Sciatic nerve (tissue), 2 donors: Measurements from ENCODE around the gene ZNF283. TPM values are rescaled to one million over a fixed set of nuclear protein-coding genes. Genes with fewer than 3 reads are reported as not detected.
"Not testable (repeated sequence)": the region's sequence is repeated elsewhere in the genome, so short reads cannot be mapped to it uniquely, and the experiment has no call there.

ENCODE experiments used
- ATAC-seq: fragments of 200-7000 bp; cut with Tn5 transposase; one replicate; pipeline ENCODE4 v1.9.1; 2020; ENCODE audit warnings: mild to moderate bottlenecking, moderate library complexity
- DNase-seq: peaks from one replicate; pipeline ENCODE4 v3.0.0-alpha.2; 2020; ENCODE audit warnings: low spot score
- intact Hi-C: fragments of 100-400 bp; cut with DNase I; formaldehyde crosslinking; loops from one replicate; pipeline ENCODE4 v1.14.2; 2022
- total RNA-seq: library from RNA; stranded (reverse); fragmentation: NEBNext Ultra II Directional; extraction: Animal tissue kit (Norgen Biotek cat#: 25700); gene quantifications from one replicate; pipeline ENCODE4 v1.2.1, GENCODE V29; 2021
- donor health status: DM: no; HTN: no; CAD: no.
- donor health status: DM: no; HTN: no; CAD: no.

The ZNF283 gene
- total RNA-seq, 1 donor from 2014 or later: 17.4 TPM

GRCh38 chr19:43823856-43824255 is 3.3 kb upstream of the ZNF283 start:
- intact Hi-C loops, ATAC-seq, DNase-seq: not testable (repeated sequence)

GRCh38 chr19:43824572-43824971 is 2.5 kb upstream of the ZNF283 start:
- DNase-seq, intact Hi-C loops: not testable (repeated sequence)

DNA sequence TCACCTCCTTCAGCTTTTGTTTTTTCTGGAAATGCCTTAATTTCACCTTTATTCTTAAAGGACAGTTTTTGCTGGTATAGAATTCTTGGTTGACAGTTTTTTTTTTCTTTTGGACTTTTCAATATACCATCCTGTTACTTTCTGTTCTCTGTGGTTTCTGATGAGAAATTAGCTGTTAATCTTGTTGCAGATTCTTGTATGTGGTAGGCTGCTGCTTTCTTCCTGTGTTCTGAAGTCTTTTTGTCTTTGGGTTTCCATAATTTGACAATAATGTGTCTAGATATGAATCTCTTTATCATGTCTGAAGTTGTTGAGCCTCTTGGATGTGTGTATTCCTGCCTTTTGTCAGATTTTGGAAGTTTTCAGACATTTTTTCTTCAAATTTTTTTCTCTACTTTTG is 12.0 kb downstream of the ZNF283 start:
- DNase-seq: no peak
- intact Hi-C loops: no loop called here
- ATAC-seq: no peak

More at GRCh38 chr19:43824572-43824971, 2.5 kb upstream of the ZNF283 start:
- not testable (repeated sequence) for ATAC-seq

DNA sequence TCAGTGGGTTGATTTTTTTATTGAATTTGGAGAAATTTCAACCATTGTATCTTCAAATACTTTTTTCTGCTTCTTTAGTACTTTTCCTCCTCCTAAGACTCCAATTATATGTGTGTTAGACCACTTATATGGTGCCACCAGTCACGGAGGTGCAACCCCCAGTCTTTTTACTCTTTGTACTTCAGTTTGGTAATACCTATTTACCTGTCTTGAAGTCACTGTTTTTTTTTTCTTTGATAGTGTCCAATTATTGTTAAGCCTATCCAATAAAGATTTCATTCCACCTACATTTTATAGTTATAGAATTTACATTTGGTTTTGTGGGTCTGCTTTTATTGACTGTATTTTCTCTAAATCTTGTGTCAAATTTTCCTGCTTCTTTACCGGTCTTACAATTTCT is 14.9 kb downstream of the ZNF283 start:
- no peak for DNase-seq
- intact Hi-C loops: no loop called here
- ATAC-seq: no peak

DNA sequence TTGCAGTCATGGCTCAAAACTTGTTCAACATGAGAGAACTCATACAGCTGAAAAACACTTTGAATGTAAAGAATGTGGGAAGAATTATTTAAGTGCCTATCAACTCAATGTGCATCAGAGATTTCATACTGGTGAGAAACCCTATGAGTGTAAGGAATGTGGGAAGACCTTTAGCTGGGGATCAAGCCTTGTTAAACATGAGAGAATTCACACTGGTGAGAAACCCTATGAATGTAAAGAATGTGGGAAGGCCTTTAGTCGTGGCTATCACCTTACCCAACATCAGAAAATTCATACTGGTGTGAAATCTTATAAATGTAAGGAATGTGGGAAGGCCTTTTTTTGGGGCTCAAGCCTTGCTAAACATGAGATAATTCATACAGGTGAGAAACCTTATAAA is 20.1 kb downstream of the ZNF283 start:
- intact Hi-C loops: no loop called here
- no peak for DNase-seq
- ATAC-seq: no peak

DNA sequence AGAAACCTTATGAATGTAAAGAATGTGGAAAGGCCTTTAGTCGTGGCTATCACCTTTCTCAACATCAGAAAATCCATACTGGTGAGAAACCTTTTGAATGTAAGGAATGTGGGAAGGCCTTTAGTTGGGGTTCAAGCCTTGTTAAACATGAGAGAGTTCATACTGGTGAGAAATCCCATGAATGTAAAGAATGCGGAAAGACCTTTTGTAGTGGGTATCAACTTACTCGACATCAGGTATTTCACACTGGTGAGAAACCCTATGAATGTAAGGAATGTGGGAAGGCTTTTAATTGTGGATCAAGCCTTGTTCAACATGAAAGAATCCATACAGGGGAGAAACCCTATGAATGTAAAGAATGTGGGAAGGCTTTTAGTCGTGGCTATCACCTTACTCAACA is 20.8 kb downstream of the ZNF283 start:
- DNase-seq: no peak
- intact Hi-C loops: no loop called here
- ATAC-seq: no peak

GRCh38 chr19:43848821-43849220 is 21.7 kb downstream of the ZNF283 start:
- ATAC-seq: no peak
- intact Hi-C loops: no loop called here
- DNase-seq: no peak

- no peak for ATAC-seq
- intact Hi-C loops: no loop called here
- no peak for DNase-seq
Observed at GRCh38 chr19:43858174-43858573, 31.1 kb downstream of the ZNF283 start.

GRCh38 chr19:43866923-43867322 is 39.8 kb downstream of the ZNF283 start:
- DNase-seq, ATAC-seq, intact Hi-C loops: not testable (repeated sequence)

GRCh38 chr19:43872547-43873336 is 45.6 kb downstream of the ZNF283 start:
- intact Hi-C loops: no loop called here
- no peak for ATAC-seq

GRCh38 chr19:43880483-43880882 is 53.4 kb downstream of the ZNF283 start:
- DNase-seq (no peak), ATAC-seq (no peak)
- intact Hi-C loops: no loop called here

More at GRCh38 chr19:43872547-43873336, 45.6 kb downstream of the ZNF283 start:
- no peak for DNase-seq

DNA sequence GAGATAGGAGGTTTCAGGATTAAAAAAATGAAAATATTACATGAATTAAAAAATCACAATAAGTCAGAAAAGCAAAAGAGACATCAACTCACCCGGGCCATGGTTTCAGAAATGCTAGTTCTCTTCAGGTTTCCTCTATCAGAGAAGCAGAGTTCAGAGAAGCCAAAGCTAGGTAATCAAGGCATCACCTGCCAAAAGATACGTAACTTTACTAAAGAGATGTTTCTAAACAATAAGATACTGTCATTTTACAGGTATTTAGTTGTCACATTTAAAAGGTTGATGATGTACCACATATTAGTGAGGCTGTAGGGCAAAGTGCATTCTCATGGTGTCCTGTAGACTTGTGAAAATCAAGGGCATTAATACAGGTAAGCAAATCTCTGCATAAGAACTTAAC is 56.7 kb downstream of the ZNF283 start, which contains the start of gene ZNF404:
Gene ZNF404, minus strand, starts transcription at position 101 of the 400 bp plus-strand sequence.
- no peak for ATAC-seq
- DNase-seq: no peak
- intact Hi-C loops: no loop called here

DNA sequence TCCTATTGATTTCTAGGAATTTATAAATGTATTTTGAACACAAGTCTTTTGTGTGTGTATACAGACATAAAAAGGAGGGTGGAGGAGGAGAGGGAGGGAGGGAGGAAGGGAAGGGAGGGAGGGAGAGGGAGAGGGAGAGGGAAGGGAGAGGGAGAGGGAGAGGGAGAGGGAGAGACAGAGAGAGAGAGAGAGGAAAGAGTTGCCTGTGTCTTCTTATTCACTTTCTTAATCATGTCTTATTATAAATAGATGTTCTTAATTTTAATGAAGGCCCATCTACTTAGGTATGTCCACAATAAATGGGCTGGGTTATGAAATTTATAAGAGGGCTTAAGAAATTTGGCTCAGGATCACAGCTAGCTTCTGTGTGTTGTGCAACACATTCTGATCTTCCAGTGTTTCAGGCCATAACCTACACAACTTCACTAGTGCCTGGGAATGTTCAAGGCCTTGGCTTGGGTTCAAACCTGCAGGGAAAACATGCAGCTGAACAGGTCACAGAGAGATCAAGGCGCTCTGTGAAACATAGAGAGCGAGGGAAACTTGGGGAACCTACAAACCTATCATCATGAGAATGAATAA is 68.7 kb downstream of the ZNF283 start:
- ATAC-seq: no peak
- DNase-seq: no peak
- intact Hi-C loops: no loop called here

Other genes starting within 250 kb of the ZNF283 start
- gene IRGQ, start 231.2 kb upstream of the ZNF283 start, total RNA-seq: 22.2 TPM
- gene ZNF576, start 230.7 kb upstream of the ZNF283 start, total RNA-seq: 14.3 TPM
- 0.58 TPM for gene SRRM5, start 215.2 kb upstream of the ZNF283 start, total RNA-seq
- 39.1 TPM for gene ZNF428, start 207.7 kb upstream of the ZNF283 start, total RNA-seq
- gene CADM4, start 187.5 kb upstream of the ZNF283 start, total RNA-seq: 175 TPM
- gene PLAUR, start 157.2 kb upstream of the ZNF283 start, total RNA-seq: 36.9 TPM
- gene IRGC, start 111.2 kb upstream of the ZNF283 start, total RNA-seq: not detected
- 41.1 TPM for gene SMG9, start 72.4 kb upstream of the ZNF283 start, total RNA-seq
- 3.0 TPM for gene KCNN4, start 46.3 kb upstream of the ZNF283 start, total RNA-seq
- gene LYPD5, start 24.9 kb upstream of the ZNF283 start, total RNA-seq: 1.4 TPM
- 5.9 TPM for gene ZNF404, start 56.6 kb downstream of the ZNF283 start, total RNA-seq
- 16.3 TPM for gene ZNF45, start 108.0 kb downstream of the ZNF283 start, total RNA-seq
- 12.2 TPM for gene ZNF221, start 123.9 kb downstream of the ZNF283 start, total RNA-seq
- 9.4 TPM for gene ZNF155, start 156.9 kb downstream of the ZNF283 start, total RNA-seq
- 7.2 TPM for gene ZNF230, start 175.6 kb downstream of the ZNF283 start, total RNA-seq
- gene ZNF222, start 198.1 kb downstream of the ZNF283 start, total RNA-seq: 3.1 TPM
- 6.0 TPM for gene ZNF223, start 224.7 kb downstream of the ZNF283 start, total RNA-seq
- 3.2 TPM for gene ZNF284, start 244.8 kb downstream of the ZNF283 start, total RNA-seq